Esophagus muscularis mucosa (tissue), 4 donors: ENCODE data around the gene DOK7.

Source experiments
- CTCF ChIP-seq, 3 experiments: fragments of 200-600 bp in 2 of 3; fragments of 450-650 bp in 1 of 3; sonication (generic) in 2 of 3; IDR thresholded peaks; one replicate each; pipeline ENCODE4 v1.5.1; 2017 to 2019; ENCODE audit warnings: antibody characterized with exemption in 3 of 3, mild to moderate bottlenecking in 2 of 3, moderate library complexity in 1 of 3
- EP300 ChIP-seq: sonication (generic); formaldehyde crosslinking; IDR thresholded peaks from one replicate; pipeline ENCODE4 v1.6.1; 2017; ENCODE audit warnings: antibody characterized with exemption
- POLR2A ChIP-seq: fragments of 450-650 bp; IDR thresholded peaks from one replicate; pipeline ENCODE4 v1.6.1; 2017; ENCODE audit warnings: antibody characterized with exemption, moderate library complexity, mild to moderate bottlenecking, low read depth
- POLR2AphosphoS5 ChIP-seq, 2 donors: sonication (generic); formaldehyde crosslinking; IDR thresholded peaks; one replicate each; pipeline ENCODE4 v1.6.1; 2017; ENCODE audit warnings: antibody characterized with exemption in 2 of 2

- TF ChIP-seq POLR2A: no peak
- no peak for TF ChIP-seq CTCF (IDR thresholded peaks at IDR 0.05)
- no peak for TF ChIP-seq POLR2AphosphoS5 (IDR thresholded peaks at IDR 0.05)
- no peak for TF ChIP-seq EP300
Observed at GRCh38 chr4:3424522-3425095, 38.5 kb upstream of the DOK7 start.
